Activated T-helper 1 cell treated with anti-CD3 and anti-CD28 coated beads, Interleukin-12 subunit alpha, Interleukin-12 subunit beta, Interleukin-2, Interleukin-4 antibody, amounts not matched to agents 30 ng/mL and 10 ng/mL and 1 ng/mL, durations not matched to agents 14 hours and 24 hours and 36 hours (primary cell): ENCODE measurements around the gene TOP2B. TPM values are rescaled to one million over a fixed set of nuclear protein-coding genes. Genes with fewer than 3 reads are reported as not detected.

ENCODE experiments used
- DNase-seq: peaks from one replicate; pipeline ENCODE4 v3.0.0; 2021; ENCODE audit warnings: low spot score
- H3K27ac Mint-ChIP-seq: one replicate; pipeline ENCODE4 v1.8.0; 2021; ENCODE audit warnings: mild to moderate bottlenecking, mixed read lengths
- H3K27me3 Mint-ChIP-seq: one replicate; pipeline ENCODE4 v1.8.0; 2022; ENCODE audit warnings: mild to moderate bottlenecking, moderate library complexity, mixed read lengths; ENCODE audit not compliant: insufficient read depth
- H3K36me3 Mint-ChIP-seq: one replicate; pipeline ENCODE4 v1.8.0; 2021; ENCODE audit warnings: low read depth, mixed read lengths
- H3K4me1 Mint-ChIP-seq: one replicate; pipeline ENCODE4 v1.8.0; 2021; ENCODE audit warnings: low read depth, mixed read lengths
- H3K4me3 Mint-ChIP-seq: one replicate; pipeline ENCODE4 v1.8.0; 2021; ENCODE audit warnings: mild to moderate bottlenecking, moderate library complexity, mixed read lengths
- H3K9me3 Mint-ChIP-seq: one replicate; pipeline ENCODE4 v1.8.0; 2021; ENCODE audit warnings: mixed read lengths
- intact Hi-C: fragments of 100-400 bp; cut with micrococcal nuclease; formaldehyde crosslinking; loops from one replicate; pipeline ENCODE4 v1.15.1; 2024
- total RNA-seq: library from RNA; stranded (reverse); gene quantifications from 2 replicates; pipeline ENCODE4 v1.2.3, GENCODE V29; 2022

TOP2B gene
- total RNA-seq, 1 donor from 2014 or later = 133 TPM

GRCh38 chr3:25687742-25688141 is 23.0 kb upstream of the TOP2B start:
- no peaks in the 10 kb centered on the region for H3K36me3 Mint-ChIP-seq
- intact Hi-C loops = no loop called here
- no peaks in the 10 kb centered on the region for H3K4me1 Mint-ChIP-seq
- H3K4me3 Mint-ChIP-seq = no peak overlapping the region
- no peaks in the 10 kb centered on the region for H3K9me3 Mint-ChIP-seq
- no peak overlapping the region for H3K27ac Mint-ChIP-seq
- no peak for DNase-seq
- H3K27me3 Mint-ChIP-seq = peaks cover 4% of the 10 kb centered on the region

- Mint-ChIP-seq H3K36me3 (no peaks in the 10 kb centered on the region), H3K4me3 (no peak overlapping the region), H3K27me3 (peaks cover 4% of the 10 kb centered on the region), H3K27ac (no peak overlapping the region), H3K9me3 (no peaks in the 10 kb centered on the region), H3K4me1 (no peaks in the 10 kb centered on the region)
- intact Hi-C loops = no loop called here
- DNase-seq = no peak
Measured at GRCh38 chr3:25686766-25687165, 22.1 kb upstream of the TOP2B start.

GRCh38 chr3:25683882-25684281 is 19.2 kb upstream of the TOP2B start:
- Mint-ChIP-seq H3K9me3 (no peaks in the 10 kb centered on the region), H3K27ac (no peak overlapping the region), H3K4me1 (no peaks in the 10 kb centered on the region), H3K27me3 (peaks cover 4% of the 10 kb centered on the region), H3K4me3 (no peak overlapping the region), H3K36me3 (no peaks in the 10 kb centered on the region)
- intact Hi-C loops = no loop called here
- DNase-seq = no peak

DNA sequence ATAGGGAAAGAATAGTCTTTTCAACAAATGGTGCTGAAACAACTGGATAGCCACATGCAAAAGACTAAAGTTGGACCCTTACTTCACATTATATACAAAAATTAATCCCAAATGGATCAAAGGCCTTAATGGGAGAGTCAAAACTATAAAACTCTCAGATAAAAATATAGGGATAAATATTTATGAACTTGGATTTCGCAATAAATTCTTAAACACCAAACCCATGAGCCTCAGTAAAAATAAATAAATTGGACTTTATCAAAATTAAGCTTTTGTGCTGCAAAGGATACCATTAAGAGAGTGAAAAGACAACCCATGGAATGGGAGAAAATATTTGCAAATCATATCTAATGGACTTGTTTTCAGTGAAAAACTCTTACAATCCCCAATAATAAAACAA is 18.7 kb upstream of the TOP2B start:
- Mint-ChIP-seq H3K9me3 (no peaks in the 10 kb centered on the region), H3K27me3 (peaks cover 2% of the 10 kb centered on the region), H3K4me3 (no peak overlapping the region), H3K36me3 (no peaks in the 10 kb centered on the region), H3K27ac (no peak overlapping the region), H3K4me1 (no peaks in the 10 kb centered on the region)
- DNase-seq = no peak
- intact Hi-C loops = no loop called here

- H3K27ac Mint-ChIP-seq = no peak overlapping the region
- intact Hi-C loops = no loop called here
- H3K36me3 Mint-ChIP-seq = no peaks in the 10 kb centered on the region
- no peak overlapping the region for H3K4me3 Mint-ChIP-seq
- H3K27me3 Mint-ChIP-seq = peaks cover 6% of the 10 kb centered on the region
- no peak for DNase-seq
- no peaks in the 10 kb centered on the region for H3K4me1 Mint-ChIP-seq
- H3K9me3 Mint-ChIP-seq = no peaks in the 10 kb centered on the region
Measured at GRCh38 chr3:25679642-25680302, 15.1 kb upstream of the TOP2B start.

- no peaks in the 10 kb centered on the region for H3K36me3 Mint-ChIP-seq
- H3K4me3 Mint-ChIP-seq = no peak overlapping the region
- H3K27ac Mint-ChIP-seq = no peak overlapping the region
- no peaks in the 10 kb centered on the region for H3K9me3 Mint-ChIP-seq
- no peak for DNase-seq
- H3K27me3 Mint-ChIP-seq = peaks cover 6% of the 10 kb centered on the region
- H3K4me1 Mint-ChIP-seq = no peaks in the 10 kb centered on the region
- intact Hi-C loops = no loop called here
Measured at GRCh38 chr3:25679166-25679565, 14.5 kb upstream of the TOP2B start.

DNA sequence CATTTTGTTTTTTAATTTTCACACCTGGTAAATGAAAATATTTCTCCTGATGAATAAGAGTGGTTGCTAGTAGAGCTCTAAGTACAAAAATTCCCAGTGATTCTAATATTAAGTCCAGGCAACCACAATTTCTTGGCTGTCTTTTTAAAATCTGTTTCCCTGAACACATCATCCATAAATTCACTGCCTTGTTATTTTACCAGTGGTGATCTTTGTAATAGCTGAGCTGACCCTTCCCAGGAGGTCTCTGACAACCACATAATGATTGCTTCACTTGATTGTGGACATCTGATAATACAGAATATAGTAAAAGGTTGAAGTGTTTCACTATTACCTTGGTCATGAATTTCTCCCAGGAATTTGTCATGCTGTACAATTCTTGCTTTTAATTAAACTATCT is 13.9 kb upstream of the TOP2B start:
- DNase-seq = no peak
- H3K36me3 Mint-ChIP-seq = no peaks in the 10 kb centered on the region
- H3K9me3 Mint-ChIP-seq = no peaks in the 10 kb centered on the region
- no peak overlapping the region for H3K4me3 Mint-ChIP-seq
- H3K4me1 Mint-ChIP-seq = no peaks in the 10 kb centered on the region
- no peak overlapping the region for H3K27ac Mint-ChIP-seq
- peaks cover 6% of the 10 kb centered on the region for H3K27me3 Mint-ChIP-seq
- intact Hi-C loops = no loop called here

DNA sequence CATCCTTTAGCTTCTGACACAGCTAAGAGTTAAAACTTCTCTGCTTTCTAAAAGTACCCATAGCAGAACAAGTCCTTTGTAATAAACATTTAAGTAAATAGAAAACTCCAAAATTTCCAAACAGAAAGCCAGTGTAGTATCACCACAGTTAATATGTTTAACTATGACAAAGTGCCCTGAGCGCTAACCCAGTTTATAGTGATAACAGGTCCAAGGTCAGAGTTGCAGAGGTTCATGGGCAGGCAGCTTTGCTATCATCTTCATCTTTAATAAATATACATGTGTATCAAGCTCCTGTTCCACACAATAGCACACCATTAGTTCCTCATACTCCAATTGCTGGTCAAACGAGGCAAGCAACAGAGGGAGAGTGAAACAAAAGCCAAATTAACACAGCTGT is 12.4 kb upstream of the TOP2B start:
- peaks cover 6% of the 10 kb centered on the region for H3K27me3 Mint-ChIP-seq
- H3K9me3 Mint-ChIP-seq = no peaks in the 10 kb centered on the region
- no peaks in the 10 kb centered on the region for H3K4me1 Mint-ChIP-seq
- H3K4me3 Mint-ChIP-seq = no peak overlapping the region
- intact Hi-C loops = no loop called here
- no peak for DNase-seq
- H3K36me3 Mint-ChIP-seq = no peaks in the 10 kb centered on the region
- no peak overlapping the region for H3K27ac Mint-ChIP-seq

DNA sequence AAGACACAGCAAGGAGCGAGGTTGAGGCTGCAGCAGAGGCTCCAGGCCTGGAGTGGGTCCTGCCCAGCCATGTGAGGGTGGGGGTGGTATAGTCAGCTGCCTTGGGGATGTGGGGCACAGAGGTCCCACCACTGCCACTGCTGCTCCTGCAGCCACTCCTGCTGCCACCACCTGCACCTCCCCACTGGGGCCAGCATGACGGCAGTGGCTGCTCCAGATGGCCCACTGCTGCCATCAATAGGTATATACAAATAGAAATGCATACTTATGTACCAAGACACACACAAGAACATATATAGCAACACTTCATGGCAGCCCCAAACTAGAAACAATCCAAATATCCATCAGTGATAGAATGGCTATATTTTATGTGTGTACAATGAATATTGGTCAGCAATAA is 10.0 kb upstream of the TOP2B start:
- Mint-ChIP-seq H3K36me3 (no peaks in the 10 kb centered on the region), H3K27me3 (peaks cover 6% of the 10 kb centered on the region), H3K4me1 (no peaks in the 10 kb centered on the region), H3K4me3 (no peak overlapping the region), H3K9me3 (no peaks in the 10 kb centered on the region), H3K27ac (no peak overlapping the region)
- no peak for DNase-seq
- intact Hi-C loops = no loop called here

- intact Hi-C loops = no loop called here
- Mint-ChIP-seq H3K9me3 (no peaks in the 10 kb centered on the region), H3K36me3 (no peaks in the 10 kb centered on the region), H3K27ac (no peak overlapping the region), H3K4me3 (no peak overlapping the region), H3K4me1 (no peaks in the 10 kb centered on the region), H3K27me3 (peaks cover 8% of the 10 kb centered on the region)
- no peak for DNase-seq
Measured at GRCh38 chr3:25673738-25674298, 9.1 kb upstream of the TOP2B start.

GRCh38 chr3:25665315-25666280 is 891 bp upstream of the TOP2B start:
- H3K9me3 Mint-ChIP-seq = no peaks in the 10 kb centered on the region
- H3K27ac Mint-ChIP-seq = peak overlapping the region; percentile 97
- intact Hi-C loops = loop anchor here (1.0 to 10.0 kb wide), 4 partner anchors 10 to 981 kb away; partner anchors contain the start of gene OXSM
- peaks cover 3% of the 10 kb centered on the region for H3K36me3 Mint-ChIP-seq
- H3K4me3 Mint-ChIP-seq = peak overlapping the region; percentile 93
- DNase-seq = no peak
- peaks cover 30% of the 10 kb centered on the region for H3K4me1 Mint-ChIP-seq
- H3K27me3 Mint-ChIP-seq = peaks cover 2% of the 10 kb centered on the region

GRCh38 chr3:25663869-25664811 is 567 bp downstream of the TOP2B start:
- Mint-ChIP-seq H3K27ac (peak overlapping the region; percentile 97), H3K9me3 (no peaks in the 10 kb centered on the region), H3K4me3 (peak overlapping the region; percentile 95), H3K4me1 (peaks cover 37% of the 10 kb centered on the region), H3K27me3 (peaks cover 2% of the 10 kb centered on the region), H3K36me3 (peaks cover 6% of the 10 kb centered on the region)
- DNase-seq = peak; percentile 38
- intact Hi-C loops = loop anchor here (1.0 to 10.0 kb wide), 3 partner anchors 73 to 979 kb away; no protein-coding TSS in a partner anchor
